Erythroblast (primary cell): ENCODE measurements around the gene XKR7.

Experiments used
- GATA1 ChIP-seq: IDR thresholded peaks from 2 replicates; pipeline ENCODE4 v1.6.1; 2011; ENCODE audit warnings: low read depth, mild to moderate bottlenecking, control low read depth, low read length, moderate library complexity
- POLR2A ChIP-seq: IDR thresholded peaks from 2 replicates; pipeline ENCODE4 v1.6.1; 2011; ENCODE audit warnings: mild to moderate bottlenecking, low read length

- TF ChIP-seq POLR2A (no peak), GATA1 (no peak)
Observed at GRCh38 chr20:31945785-31946184, 22.2 kb upstream of the XKR7 start.
